ENCODE results near the gene BNC2. TPM values are rescaled to one million over a fixed set of nuclear protein-coding genes. Genes with fewer than 3 reads are reported as not detected.

Gene BNC2
- total and polyA plus RNA-seq, 2 of the 4 experiments (the other 2 are of a cell fraction), result 15.5 to 45.2 TPM

DNA sequence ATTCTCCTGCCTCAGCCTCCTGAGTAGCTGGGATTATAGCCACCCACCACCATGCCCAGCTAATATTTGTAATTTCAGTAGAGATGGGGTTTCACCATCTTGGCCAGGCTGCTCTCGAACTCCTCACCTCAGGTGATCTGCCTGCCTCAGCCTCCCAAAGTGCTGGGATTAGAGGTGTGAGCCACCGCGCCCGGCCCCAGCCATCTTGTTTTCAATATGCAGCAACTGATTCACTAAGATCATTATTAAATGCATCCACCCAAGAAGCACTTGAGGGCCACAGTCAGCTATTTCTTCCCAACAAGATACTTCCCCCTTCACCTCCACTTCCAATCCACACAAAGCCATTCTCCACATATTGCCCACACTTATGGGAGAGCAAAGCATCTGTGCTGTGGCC, 115.8 kb downstream of the BNC2 start:
- 95% methylated on average over 4 of the region's 4 CpGs; no CpG with 5 or more reads in 1 of the 2 experiments for WGBS, 2 experiments (ENCODE audit: extremely low coverage in 2 of 2, insufficient read length in 1 of 2)
- no peak overlapping the region for H2BK15ac ChIP-seq (ENCODE audit: low read depth, low read length)
- H2BK120ac ChIP-seq (ENCODE audit: low read depth, low read length), result no peak overlapping the region
- DNase-seq (no peak), ATAC-seq (ENCODE audit: low read depth) (no peak)
- H2AK9ac ChIP-seq (replicated peaks; ENCODE audit: low read depth, low read length, poor library complexity), result no peak overlapping the region
- no peak overlapping the region for H3K23ac ChIP-seq (ENCODE audit: low read depth, low read length)
- no peak overlapping the region for H3K27ac ChIP-seq (ENCODE audit: insufficient read depth, low read length)
- no peak overlapping the region for H2AK5ac ChIP-seq (ENCODE audit: low read depth, low read length)
- H4K91ac ChIP-seq (ENCODE audit: insufficient read depth, low read depth, low read length), result no peak overlapping the region
- no peak overlapping the region for H2AFZ ChIP-seq (replicated peaks; ENCODE audit: low read length, poor library complexity)
- TF ChIP-seq MXI1 (IDR thresholded peaks at IDR 0.05; ENCODE audit: borderline replicate concordance, low read depth, low read length) (no peak), RAD21 (IDR thresholded peaks at IDR 0.05; ENCODE audit: low read length) (no peak), CHD1 (IDR thresholded peaks at IDR 0.05; ENCODE audit: low read depth, low read length) (no peak), POLR2A (IDR thresholded peaks at IDR 0.05; ENCODE audit: low read depth, low read length) (no peak), BHLHE40 (IDR thresholded peaks at IDR 0.05; ENCODE audit: low read depth, low read length) (no peak), RCOR1 (IDR thresholded peaks at IDR 0.05; ENCODE audit: insufficient replicate concordance, low read length) (no peak), MAZ (IDR thresholded peaks at IDR 0.05; ENCODE audit: borderline replicate concordance, low read depth, low read length) (no peak), RFX5 (IDR thresholded peaks at IDR 0.05; ENCODE audit: low read depth, low read length) (no peak), FOS (IDR thresholded peaks at IDR 0.05; ENCODE audit: low read depth, low read length) (no peak), NFE2L2 (IDR thresholded peaks at IDR 0.05; ENCODE audit: low read depth, low read length) (no peak)
- TF ChIP-seq, protein P1, sequence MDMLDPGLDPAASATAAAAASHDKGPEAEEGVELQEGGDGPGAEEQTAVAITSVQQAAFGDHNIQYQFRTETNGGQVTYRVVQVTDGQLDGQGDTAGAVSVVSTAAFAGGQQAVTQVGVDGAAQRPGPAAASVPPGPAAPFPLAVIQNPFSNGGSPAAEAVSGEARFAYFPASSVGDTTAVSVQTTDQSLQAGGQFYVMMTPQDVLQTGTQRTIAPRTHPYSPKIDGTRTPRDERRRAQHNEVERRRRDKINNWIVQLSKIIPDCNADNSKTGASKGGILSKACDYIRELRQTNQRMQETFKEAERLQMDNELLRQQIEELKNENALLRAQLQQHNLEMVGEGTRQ (IDR thresholded peaks at IDR 0.05; ENCODE audit: low read depth, low read length), result no peak
- TF ChIP-seq, protein P2, sequence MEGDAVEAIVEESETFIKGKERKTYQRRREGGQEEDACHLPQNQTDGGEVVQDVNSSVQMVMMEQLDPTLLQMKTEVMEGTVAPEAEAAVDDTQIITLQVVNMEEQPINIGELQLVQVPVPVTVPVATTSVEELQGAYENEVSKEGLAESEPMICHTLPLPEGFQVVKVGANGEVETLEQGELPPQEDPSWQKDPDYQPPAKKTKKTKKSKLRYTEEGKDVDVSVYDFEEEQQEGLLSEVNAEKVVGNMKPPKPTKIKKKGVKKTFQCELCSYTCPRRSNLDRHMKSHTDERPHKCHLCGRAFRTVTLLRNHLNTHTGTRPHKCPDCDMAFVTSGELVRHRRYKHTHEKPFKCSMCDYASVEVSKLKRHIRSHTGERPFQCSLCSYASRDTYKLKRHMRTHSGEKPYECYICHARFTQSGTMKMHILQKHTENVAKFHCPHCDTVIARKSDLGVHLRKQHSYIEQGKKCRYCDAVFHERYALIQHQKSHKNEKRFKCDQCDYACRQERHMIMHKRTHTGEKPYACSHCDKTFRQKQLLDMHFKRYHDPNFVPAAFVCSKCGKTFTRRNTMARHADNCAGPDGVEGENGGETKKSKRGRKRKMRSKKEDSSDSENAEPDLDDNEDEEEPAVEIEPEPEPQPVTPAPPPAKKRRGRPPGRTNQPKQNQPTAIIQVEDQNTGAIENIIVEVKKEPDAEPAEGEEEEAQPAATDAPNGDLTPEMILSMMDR (conservative IDR thresholded peaks at IDR 0.05; ENCODE audit: low read depth, low read length), result no peak
- in situ Hi-C loops (cut with MboI; ENCODE audit: low sequenced_read_pairs) (no loop called here), intact Hi-C loops (cut with micrococcal nuclease) (no loop called here), dilution Hi-C loops (cut with HindIII; ENCODE audit: low sequenced_read_pairs, unreplicated experiment) (no loop called here)
- H3K18ac ChIP-seq (ENCODE audit: low read depth, low read length), result no peak overlapping the region
- H3K14ac ChIP-seq (replicated peaks; ENCODE audit: low read depth, low read length), result no peak overlapping the region
- H3K79me1 ChIP-seq (ENCODE audit: low read depth in 1 of 2, low read length in 2 of 2), result peaks cover 28 to 51% of the 10 kb centered on the region in 2 experiments
- no peaks in the 10 kb centered on the region for H3K9me3 ChIP-seq (ENCODE audit: control insufficient read depth, insufficient read depth, low read length)
- peaks cover 19% of the 10 kb centered on the region; the same call in 1 of the 2 replicates for H4K20me1 ChIP-seq (ENCODE audit: insufficient read depth, low read length)
- no peak overlapping the region for H3K4ac ChIP-seq (ENCODE audit: low read depth, low read length)
- no peaks in the 10 kb centered on the region; the same call in 1 of the 2 replicates for H3K9me1 ChIP-seq (ENCODE audit: insufficient read depth, low read length)
- CTCF ChIA-PET, result no interaction called here
- H3K4me3 ChIP-seq (ENCODE audit: insufficient read depth, low read depth, low read length), result no peak overlapping the region
- no peaks in the 10 kb centered on the region for H3K27me3 ChIP-seq (ENCODE audit: control insufficient read depth, insufficient read depth, low read length)
- H4K8ac ChIP-seq (ENCODE audit: low read depth in 2 of 2, low read length in 2 of 2), result no peak overlapping the region
- no peak overlapping the region for H4K5ac ChIP-seq (ENCODE audit: low read depth, low read length)
- POLR2A ChIA-PET (ENCODE audit: unreplicated experiment), result no interaction called here
- no peak overlapping the region for H3K4me2 ChIP-seq (ENCODE audit: low read depth, low read length)
- no TSS peak for BruUV-seq (replicated peaks)
- no peak overlapping the region for H3K9ac ChIP-seq (ENCODE audit: low read depth, low read length)
- H2BK20ac ChIP-seq (ENCODE audit: low read depth, low read length), result no peak overlapping the region
- H3K36me3 ChIP-seq (ENCODE audit: control insufficient read depth, insufficient read depth, low read length), result 0 out of 2 replicates have a peak, but pooled peaks cover 1% of the 10 kb centered on the region
- no peak overlapping the region for H3K56ac ChIP-seq (ENCODE audit: extremely low read depth, insufficient read depth, low read length)
- H2BK5ac ChIP-seq (ENCODE audit: low read depth, low read length, poor library complexity, severe bottlenecking), result no peak overlapping the region
- H3K4me1 ChIP-seq (ENCODE audit: control insufficient read depth, insufficient read depth, low read length), result no peaks in the 10 kb centered on the region
